ENCODE data around the gene SYNGR3. TPM values are rescaled to one million over a fixed set of nuclear protein-coding genes. Genes with fewer than 3 reads are reported as not detected.

Gene SYNGR3
- total and polyA plus RNA-seq, 2 experiments from 2014 or later, result 21.8 to 27.2 TPM

DNA sequence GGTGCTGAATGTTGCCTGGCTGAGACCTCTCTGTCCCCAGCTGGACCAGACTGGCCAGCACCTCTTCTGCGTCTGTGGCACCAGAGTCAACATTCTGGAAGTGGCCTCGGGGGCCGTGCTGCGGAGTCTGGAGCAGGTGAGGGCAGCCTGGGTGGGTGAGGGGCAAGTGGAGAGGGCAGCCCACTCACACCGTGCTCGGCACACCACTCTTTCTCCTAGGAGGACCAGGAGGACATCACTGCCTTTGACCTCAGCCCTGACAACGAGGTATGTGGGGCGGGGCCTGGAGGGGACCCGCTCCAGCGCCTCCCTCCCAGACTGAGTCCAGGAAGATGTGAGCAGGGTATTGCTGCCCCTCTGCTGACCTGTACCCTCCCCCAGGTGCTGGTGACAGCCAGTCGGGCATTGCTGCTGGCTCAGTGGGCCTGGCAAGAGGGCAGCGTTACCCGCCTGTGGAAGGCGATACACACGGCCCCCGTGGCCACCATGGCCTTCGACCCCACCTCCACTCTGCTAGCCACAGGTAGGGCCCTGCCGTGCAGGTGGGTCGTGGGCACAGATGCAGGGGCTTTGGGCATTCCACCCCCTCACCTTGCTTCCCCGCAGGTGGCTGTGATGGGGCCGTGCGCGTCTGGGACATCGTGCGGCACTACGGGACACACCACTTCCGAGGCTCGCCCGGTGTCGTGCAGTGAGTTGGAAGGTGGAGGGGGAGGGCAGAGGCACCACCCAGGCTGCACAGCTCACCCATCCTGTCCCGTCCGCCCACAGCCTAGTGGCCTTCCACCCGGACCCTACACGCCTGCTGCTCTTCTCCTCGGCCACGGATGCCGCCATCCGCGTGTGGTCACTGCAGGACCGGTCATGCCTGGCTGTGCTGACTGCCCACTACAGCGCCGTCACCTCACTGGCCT, 15.4 kb upstream of the SYNGR3 start:
- TF ChIP-seq, protein P1, sequence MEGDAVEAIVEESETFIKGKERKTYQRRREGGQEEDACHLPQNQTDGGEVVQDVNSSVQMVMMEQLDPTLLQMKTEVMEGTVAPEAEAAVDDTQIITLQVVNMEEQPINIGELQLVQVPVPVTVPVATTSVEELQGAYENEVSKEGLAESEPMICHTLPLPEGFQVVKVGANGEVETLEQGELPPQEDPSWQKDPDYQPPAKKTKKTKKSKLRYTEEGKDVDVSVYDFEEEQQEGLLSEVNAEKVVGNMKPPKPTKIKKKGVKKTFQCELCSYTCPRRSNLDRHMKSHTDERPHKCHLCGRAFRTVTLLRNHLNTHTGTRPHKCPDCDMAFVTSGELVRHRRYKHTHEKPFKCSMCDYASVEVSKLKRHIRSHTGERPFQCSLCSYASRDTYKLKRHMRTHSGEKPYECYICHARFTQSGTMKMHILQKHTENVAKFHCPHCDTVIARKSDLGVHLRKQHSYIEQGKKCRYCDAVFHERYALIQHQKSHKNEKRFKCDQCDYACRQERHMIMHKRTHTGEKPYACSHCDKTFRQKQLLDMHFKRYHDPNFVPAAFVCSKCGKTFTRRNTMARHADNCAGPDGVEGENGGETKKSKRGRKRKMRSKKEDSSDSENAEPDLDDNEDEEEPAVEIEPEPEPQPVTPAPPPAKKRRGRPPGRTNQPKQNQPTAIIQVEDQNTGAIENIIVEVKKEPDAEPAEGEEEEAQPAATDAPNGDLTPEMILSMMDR (IDR thresholded peaks at IDR 0.05; ENCODE audit: low read depth, low read length), result no peak
- peaks cover 17% of the 10 kb centered on the region for H3K27me3 ChIP-seq
- H3K9me3 ChIP-seq (ENCODE audit: low read depth), result no peaks in the 10 kb centered on the region
- H3K27ac ChIP-seq, result no peak overlapping the region
- no peak overlapping the region for H3K4me3 ChIP-seq
- peaks cover 5% of the 10 kb centered on the region for H3K4me1 ChIP-seq (ENCODE audit: low read depth)
- peaks cover 15% of the 10 kb centered on the region for H3K36me3 ChIP-seq
- no peak for DNase-seq (ENCODE audit: low read depth in 1 of 2, low spot score in 1 of 2)

DNA sequence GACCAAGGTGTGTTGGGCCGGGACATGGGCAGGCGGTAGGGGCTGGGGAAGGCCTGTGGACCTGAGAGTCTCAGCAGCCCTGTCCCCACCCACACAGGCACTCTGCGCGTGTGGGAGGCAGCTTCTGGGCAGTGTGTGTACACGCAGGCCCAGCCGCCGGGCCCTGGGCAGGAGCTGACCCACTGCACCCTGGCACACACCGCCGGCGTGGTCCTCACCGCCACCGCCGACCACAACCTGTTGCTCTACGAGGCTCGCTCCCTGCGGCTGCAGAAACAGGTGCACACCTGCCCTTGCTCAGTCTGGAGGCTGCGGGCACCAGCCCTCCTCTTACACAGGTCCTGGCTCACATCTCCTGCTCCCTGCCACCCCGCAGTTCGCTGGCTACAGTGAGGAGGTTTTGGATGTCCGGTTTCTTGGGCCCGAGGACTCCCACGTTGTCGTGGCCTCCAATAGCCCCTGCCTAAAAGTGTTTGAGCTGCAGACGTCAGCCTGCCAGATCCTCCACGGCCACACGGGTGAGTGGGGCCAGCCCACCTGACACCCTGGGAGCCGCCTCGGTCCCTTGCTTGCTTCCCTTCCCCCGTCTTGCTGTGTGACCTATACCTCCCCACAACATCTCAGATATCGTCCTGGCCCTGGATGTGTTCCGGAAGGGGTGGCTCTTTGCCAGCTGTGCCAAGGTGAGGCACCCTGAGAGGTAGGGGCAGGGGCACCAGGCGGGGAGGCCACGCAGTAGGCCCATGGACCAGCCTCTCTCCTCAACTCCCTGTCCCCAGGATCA, 14.1 kb upstream of the SYNGR3 start:
- Histone ChIP-seq H3K27ac (no peak overlapping the region), H3K9me3 (ENCODE audit: low read depth) (no peaks in the 10 kb centered on the region), H3K36me3 (peaks cover 15% of the 10 kb centered on the region), H3K4me3 (no peak overlapping the region), H3K4me1 (ENCODE audit: low read depth) (peaks cover 5% of the 10 kb centered on the region), H3K27me3 (peaks cover 29% of the 10 kb centered on the region)
- DNase-seq (ENCODE audit: low read depth in 1 of 2, low spot score in 1 of 2), result no peak
- TF ChIP-seq, protein P1 (IDR thresholded peaks at IDR 0.05; ENCODE audit: low read depth, low read length), result no peak

DNA sequence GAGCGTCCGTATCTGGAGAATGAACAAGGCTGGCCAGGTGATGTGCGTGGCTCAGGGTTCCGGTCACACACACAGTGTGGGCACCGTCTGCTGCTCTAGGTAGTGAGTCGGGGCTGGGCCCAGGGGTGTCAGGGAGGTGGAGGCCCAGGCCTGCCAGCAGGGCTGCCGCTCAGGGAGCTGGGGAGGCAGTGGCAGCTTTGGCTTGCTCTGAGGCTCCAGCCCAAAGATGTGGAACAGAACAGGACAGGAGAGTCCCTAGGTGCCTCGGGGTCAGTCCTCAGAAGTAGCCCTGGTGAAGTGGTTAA, 13.6 kb upstream of the SYNGR3 start:
- Histone ChIP-seq H3K4me1 (ENCODE audit: low read depth) (peaks cover 5% of the 10 kb centered on the region), H3K27me3 (peaks cover 34% of the 10 kb centered on the region), H3K9me3 (ENCODE audit: low read depth) (no peaks in the 10 kb centered on the region), H3K27ac (no peak overlapping the region), H3K4me3 (no peak overlapping the region), H3K36me3 (peaks cover 15% of the 10 kb centered on the region)
- no peak for DNase-seq (ENCODE audit: low read depth in 1 of 2, low spot score in 1 of 2)
- TF ChIP-seq, protein P1 (IDR thresholded peaks at IDR 0.05; ENCODE audit: low read depth, low read length), result no peak

DNA sequence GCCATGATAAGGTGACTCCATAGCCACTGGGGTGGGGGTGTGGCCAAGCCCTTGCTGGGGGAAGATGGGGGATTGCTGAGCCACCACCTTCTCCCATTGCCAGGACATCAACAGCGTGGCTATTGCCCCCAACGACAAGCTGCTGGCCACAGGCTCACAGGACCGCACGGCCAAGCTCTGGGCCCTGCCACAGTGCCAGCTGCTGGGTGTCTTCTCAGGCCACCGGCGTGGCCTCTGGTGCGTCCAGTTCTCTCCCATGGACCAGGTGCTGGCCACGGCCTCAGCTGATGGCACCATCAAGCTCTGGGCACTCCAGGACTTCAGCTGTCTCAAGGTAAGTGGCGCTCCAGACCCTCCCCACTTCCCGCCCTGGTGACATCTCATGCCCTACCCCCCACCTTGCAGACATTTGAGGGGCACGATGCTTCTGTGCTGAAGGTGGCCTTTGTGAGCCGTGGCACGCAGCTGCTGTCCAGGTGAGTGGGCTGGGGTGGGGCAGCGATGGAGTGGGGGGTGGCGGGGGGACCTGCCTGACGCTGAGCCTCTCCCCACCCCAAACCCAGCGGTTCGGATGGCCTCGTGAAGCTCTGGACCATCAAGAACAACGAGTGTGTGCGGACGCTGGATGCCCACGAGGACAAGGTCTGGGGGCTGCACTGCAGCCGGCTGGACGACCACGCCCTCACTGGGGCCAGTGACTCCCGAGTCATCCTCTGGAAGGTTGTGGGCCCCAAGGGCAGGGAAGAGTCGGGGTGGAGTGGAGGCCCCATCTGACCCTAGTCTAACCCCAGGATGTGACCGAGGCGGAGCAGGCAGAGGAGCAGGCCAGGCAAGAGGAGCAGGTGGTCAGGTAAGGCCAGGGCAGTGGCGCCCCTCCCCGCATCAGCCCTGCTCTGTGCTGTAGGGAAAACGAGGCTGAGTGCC, 12.6 kb upstream of the SYNGR3 start:
- Histone ChIP-seq H3K9me3 (ENCODE audit: low read depth) (no peaks in the 10 kb centered on the region), H3K27ac (no peak overlapping the region), H3K36me3 (peaks cover 15% of the 10 kb centered on the region), H3K27me3 (peaks cover 45% of the 10 kb centered on the region), H3K4me3 (no peak overlapping the region), H3K4me1 (ENCODE audit: low read depth) (peaks cover 5% of the 10 kb centered on the region)
- DNase-seq (ENCODE audit: low read depth in 1 of 2, low spot score in 1 of 2), result no peak
- TF ChIP-seq, protein P1 (IDR thresholded peaks at IDR 0.05; ENCODE audit: low read depth, low read length), result no peak

DNA sequence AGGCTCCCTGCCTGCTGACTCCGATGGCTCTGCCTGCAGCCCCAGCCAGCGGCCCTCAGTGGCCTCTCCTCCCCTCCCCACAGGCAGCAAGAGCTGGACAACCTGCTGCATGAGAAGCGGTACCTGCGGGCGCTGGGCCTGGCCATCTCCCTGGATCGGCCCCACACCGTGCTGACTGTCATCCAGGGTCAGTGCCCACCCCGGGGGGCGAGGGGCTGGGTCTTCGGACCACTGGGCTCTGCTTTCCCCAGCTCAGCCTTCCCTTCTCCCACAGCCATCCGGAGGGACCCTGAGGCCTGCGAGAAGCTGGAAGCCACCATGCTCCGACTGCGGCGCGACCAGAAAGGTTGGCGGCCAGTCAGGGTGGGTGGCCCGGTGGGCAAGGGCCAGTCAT, 11.9 kb upstream of the SYNGR3 start:
- DNase-seq (ENCODE audit: low read depth in 1 of 2, low spot score in 1 of 2), result no peak
- Histone ChIP-seq H3K27me3 (peaks cover 51% of the 10 kb centered on the region), H3K4me3 (no peak overlapping the region), H3K36me3 (peaks cover 15% of the 10 kb centered on the region), H3K9me3 (ENCODE audit: low read depth) (no peaks in the 10 kb centered on the region), H3K4me1 (ENCODE audit: low read depth) (peaks cover 2% of the 10 kb centered on the region), H3K27ac (no peak overlapping the region)
- TF ChIP-seq, protein P1 (IDR thresholded peaks at IDR 0.05; ENCODE audit: low read depth, low read length), result no peak
